SH-SY5Y (cell line): ENCODE measurements around the gene RAX.

Experiments used
- GATA2 ChIP-seq: IDR thresholded peaks from 2 replicates; pipeline ENCODE4 v1.6.1; 2011; ENCODE audit warnings: mild to moderate bottlenecking, low read depth, low read length
- GATA3 ChIP-seq: IDR thresholded peaks from 2 replicates; pipeline ENCODE4 v1.6.1; 2011; ENCODE audit warnings: low read depth, mild to moderate bottlenecking, low read length, moderate library complexity

DNA sequence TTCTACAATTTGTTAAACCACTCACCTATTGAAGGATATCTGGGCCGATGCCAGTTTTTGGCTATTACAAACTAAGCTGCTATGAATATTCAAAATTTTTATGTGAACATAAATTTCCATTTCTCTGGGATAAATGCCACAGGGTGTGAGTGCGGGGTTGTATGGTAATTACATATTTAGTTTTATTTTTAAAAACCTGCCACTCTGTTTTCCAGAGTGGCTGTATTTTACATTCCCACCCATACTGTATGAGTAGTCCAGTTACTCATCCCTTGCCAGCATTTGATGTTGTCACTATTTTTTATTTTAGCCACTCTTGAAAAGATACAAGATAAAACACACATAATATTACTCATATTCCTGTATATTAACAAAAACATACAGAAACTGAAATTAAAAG, 30.3 kb downstream of the RAX start:
- TF ChIP-seq GATA2 (no peak), GATA3 (no peak)
